Right lobe of liver (tissue), 4 donors: Measurements from ENCODE around the gene DYNC1LI1.

ENCODE experiments used
- CTCF ChIP-seq, 4 donors: fragments of 200-600 bp in 3 of 4; fragments of 450-650 bp in 1 of 4; IDR thresholded peaks; one replicate each; pipeline versions ENCODE4 v1.5.1 to v1.8.0; 2016 to 2022; ENCODE audit warnings: antibody characterized with exemption in 4 of 4, mild to moderate bottlenecking in 2 of 4
- POLR2A ChIP-seq: fragments of 450-650 bp; IDR thresholded peaks from one replicate; pipeline ENCODE4 v1.6.1; 2017; ENCODE audit warnings: antibody characterized with exemption, mild to moderate bottlenecking
- donor health status: DM: no; HTN: no; CAD: no.
- donor health status: DM: no; HTN: no; CAD: no.
- donor health status: DM: no; HTN: yes; CAD: no.

DNA sequence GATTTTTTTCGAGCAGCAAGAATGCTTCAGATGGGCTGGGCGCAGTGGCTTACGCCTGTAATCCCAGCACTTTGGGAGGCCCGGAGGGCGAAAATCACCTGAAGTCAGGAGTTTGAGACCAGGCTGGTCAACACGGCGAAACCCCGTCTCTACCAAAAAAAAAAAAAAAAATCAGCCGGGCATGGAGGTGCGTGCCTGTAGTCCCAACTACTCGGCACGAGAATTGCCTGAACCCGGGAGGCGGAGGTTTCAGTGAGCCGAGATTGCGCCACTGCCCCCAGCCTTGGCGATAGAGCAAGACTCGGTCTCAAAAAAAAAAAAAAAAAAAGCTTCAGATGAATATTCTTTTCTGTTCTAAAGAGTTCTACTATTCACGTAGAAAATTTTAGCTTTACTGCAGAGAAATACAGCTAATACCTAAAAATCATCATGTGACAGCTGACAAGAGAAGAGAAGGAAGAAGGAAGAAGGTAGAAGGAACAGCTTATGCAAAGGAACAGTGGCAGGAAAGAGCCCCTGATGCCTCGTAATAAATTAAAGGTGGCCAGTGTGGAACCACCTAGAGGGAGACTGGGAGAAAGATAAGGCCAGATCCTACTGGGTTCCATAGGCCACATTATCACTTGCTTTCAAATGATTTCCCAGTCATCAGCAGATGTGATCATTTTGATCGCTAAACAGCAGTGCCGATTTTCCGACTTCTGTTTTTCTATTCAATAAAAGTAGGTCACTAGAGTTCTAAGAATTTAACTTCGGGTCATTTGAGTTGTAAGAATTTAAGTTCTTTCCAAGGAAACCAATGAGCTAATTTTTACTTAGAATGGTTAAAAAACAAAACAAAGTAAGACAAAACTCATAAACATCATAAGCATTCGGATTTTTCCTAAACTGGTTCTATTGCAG, 69.5 kb downstream of the DYNC1LI1 start:
- TF ChIP-seq CTCF (IDR thresholded peaks at IDR 0.05) = no peak
- no peak for TF ChIP-seq POLR2A
